ENCODE results near the gene PAK6.

PAK6 gene

DNA sequence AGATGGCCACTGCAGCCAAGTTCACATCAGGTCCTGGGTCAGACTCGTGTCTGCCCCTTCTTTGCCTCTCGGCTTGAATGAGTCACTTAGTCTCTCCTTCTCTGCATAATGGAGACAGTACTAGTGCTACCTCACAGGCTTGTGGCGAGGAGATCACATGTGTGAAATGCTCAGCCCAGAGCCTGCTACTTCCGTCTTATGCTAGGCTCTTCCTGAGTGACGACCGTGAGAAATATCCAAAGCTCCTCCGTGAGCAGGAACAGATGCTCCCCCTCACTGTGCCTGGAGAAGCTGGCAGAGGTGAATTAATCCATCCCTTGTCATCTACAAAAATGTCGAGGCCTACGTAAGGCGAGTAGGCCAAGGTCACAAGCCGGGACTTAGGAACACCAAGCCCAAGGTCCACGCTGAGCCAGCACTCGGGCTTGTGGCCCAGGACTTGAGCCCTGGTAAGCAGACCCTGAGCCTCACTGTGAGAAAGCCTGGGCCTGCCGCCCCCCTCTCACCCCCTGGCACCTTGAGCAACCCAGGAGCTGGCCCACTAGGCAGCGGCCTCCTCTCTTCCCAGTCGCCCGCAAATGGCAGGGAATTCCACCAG lies 17.9 kb downstream of the PAK6 start:
- no peak for DNase-seq

DNA sequence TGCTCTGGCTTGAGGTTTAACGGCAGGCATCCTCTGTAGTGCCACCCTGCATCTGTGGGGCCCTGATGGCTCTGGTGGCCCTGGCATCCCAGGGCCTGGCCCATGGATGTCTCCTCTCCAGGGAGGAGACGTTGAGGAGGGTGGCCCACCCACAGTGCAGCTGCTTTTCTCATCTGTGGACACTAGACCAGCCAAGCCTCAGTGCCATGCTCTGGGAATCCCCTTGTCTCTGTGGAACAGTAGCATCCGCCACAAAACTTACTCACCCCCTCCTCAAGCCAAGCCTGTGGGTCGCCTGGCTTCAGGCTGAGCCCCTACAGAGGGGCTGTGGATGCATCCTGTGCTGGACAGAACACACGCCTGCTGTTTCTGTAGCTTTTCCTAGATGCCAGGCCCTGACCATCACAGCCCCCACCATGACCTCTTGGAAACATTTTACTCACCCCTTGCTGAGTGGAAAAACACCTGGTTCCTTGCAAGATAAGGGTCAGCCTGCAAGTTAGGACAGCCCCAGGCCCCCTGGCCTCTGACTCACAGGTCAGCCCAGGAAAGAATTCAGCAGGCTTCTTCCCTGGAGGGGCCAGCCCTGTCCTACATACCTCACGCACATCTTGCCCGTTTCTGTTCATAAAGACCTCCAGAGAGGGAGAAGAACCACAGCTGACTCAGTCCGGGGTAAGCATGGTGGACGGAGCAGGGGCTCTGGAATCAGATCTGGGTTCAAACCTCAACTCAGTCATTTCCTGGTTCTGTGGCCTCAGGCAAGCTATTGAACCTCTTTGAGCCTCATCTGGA lies 19.0 kb downstream of the PAK6 start:
- no peak for DNase-seq

DNA sequence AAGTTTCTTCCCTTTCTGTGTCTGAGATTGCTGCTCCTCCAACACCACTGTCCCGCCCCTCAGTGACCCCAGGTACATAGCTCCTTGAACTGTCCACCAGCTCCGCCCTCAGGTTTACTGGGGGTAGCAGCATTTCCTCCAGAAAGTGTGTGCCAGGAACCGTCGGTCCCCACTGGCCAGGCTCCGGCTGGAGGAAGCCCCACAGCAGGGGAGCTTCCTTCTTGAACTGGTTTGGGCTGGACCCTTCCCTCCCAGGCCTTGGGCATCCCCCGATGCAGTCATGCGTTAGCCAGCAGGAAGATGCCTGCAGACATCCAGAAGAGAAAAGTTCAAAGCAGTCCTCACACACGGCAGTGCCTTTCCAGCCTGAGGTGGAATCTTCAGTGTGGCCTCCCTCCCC lies 19.7 kb downstream of the PAK6 start:
- no peak for DNase-seq

DNA sequence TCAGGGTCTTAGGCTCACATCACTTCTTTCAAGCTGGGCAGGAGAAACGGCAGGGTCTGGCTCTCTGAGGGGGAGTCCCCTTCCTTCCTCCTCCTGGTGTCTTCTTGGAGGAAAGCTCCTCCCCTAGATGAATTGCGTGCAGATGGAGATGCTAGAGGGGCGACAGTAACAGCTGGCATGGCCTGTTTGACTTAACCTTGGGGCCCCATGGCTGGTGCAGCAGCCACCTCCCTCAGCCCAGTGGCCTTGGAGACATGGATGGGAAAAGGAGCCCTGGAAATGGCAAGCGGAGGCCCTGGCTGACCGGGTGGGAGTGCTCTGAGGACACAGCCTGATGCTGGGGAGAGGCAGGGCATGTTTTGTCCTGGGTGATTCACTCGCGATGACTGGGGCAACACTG lies 20.2 kb downstream of the PAK6 start:
- DNase-seq: no peak

DNA sequence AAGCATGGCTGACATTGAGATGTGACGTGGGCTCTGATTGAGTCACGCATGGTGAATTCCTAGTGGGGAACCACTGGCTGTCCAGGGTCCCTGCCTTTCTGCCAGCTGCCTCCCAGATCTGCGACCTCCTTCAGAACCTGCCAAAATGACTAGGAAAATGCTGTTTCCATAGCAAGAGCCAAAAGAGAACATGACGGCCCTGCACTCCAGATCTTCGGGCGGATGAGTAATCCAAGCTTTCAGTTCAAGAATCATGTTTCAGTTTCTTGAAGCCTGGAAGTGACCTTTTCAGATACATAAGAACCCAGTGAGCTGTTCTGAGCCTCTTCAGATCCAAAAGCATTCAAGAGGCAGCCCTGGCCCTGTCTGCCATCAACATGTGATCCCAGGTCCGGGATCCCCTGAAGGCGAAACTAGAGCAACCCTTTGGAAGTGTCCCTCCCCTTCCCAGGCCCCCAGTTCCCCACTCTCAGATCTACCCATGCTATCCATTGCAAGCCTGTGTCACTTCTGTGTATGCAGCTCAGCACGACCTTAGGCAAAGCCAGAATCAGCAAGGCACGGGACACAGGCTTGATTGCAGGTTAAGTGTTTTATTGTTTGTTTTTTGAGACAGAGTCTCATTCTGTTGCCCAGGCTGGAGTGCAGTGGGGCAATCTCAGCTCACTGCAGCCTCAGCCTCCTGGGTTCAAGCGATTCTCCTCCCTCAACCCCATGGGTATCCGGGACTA lies 24.3 kb downstream of the PAK6 start:
- no peak for DNase-seq

DNA sequence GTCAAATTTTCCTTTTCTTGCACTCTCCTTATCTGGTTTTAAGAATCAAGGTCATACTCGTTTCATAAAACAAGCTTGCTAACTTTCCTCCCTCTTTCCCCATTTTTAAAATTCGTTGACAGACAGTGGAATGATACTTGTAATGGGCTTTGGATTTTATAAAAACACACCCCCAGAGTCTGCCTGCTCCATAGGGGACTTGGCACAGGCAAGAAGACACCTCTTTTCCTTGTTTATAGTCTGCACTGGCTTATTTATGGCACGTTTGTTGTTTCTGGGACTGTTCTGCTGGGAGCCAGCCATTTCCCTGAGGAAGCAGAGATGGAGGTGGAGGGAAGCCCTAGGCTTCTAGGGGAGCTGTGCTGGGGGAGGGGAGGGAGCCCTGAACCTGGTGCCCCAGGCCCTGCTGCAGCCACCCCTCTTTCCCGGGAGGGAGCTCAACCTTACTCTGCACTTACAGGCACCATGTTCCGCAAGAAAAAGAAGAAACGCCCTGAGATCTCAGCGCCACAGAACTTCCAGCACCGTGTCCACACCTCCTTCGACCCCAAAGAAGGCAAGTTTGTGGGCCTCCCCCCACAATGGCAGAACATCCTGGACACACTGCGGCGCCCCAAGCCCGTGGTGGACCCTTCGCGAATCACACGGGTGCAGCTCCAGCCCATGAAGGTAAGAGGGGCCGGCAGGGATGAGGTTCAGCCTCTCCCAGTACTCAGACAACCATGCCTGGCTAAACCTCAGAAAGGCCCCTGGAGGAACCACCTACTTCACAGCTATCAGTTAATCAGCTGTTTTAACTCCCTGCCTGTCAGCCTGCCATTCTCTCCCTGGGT lies 25.7 kb downstream of the PAK6 start:
- no peak for DNase-seq

DNA sequence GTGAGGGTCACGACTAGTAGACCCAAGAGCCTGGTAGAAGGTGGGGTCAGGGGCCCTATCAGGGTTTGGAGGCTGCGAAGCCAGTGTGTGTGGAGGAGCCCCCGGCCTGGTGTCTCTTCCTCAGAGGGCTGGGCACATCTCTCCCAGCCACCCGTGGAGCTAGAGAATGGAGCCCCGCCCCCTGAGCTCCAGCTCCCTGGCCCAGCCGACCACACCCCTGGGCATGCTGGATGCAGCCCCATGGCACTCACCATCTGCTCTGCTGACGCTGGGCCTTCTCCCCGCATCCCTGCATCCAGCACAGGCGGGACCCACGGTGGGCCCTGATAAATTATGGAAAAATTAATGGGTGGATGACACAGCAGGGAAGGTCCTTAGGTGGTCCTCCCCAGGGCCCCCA lies 26.5 kb downstream of the PAK6 start:
- no peak for DNase-seq

DNA sequence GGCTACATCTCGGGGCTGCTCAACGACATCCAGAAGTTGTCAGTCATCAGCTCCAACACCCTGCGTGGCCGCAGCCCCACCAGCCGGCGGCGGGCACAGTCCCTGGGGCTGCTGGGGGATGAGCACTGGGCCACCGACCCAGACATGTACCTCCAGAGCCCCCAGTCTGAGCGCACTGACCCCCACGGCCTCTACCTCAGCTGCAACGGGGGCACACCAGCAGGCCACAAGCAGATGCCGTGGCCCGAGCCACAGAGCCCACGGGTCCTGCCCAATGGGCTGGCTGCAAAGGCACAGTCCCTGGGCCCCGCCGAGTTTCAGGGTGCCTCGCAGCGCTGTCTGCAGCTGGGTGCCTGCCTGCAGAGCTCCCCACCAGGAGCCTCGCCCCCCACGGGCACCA lies 27.0 kb downstream of the PAK6 start:
- no peak for DNase-seq

DNA sequence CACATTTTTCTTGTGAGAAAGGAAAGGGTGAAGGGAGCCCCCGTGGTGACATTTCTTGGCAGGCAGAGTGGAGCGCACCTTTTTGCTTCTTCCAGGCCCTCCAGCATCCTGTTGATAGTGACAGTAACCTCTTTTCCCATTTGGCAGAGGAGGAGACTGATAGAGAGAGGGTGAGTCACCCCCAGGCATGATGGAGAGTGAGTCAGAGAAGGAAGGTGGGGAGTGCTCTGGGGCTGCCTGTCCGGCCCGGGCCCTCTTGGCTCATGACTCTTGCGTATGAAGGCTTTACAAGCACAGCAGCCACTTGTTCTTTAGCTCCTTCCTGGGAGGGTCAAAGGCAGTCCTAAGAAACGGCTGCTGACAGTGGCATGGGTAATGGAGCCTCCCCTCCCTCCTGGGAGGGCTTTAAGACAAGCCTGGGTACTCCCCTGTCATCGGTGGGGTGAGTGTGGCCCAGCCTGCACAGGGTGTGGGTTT lies 28.0 kb downstream of the PAK6 start:
- no peak for DNase-seq

DNA sequence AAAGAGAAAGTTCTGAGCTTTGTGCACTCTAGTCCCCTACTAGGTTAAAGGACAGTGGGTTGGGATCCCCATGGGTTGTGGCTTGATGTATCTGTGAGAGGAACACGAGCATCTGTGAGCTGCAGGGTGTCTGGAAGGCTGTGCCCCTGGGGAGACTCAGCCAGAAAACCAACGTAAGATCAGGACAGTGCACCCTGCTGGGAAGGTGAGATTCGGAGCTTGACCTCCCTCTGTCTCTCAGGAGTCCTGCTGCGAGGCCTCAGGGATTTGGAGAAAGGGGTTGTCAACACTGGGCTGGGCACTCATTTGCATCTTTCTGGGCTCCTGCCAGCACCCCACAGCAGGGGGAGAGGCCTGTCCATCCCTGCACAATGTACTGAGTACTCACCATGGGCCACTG lies 28.8 kb downstream of the PAK6 start:
- no peak for DNase-seq

DNA sequence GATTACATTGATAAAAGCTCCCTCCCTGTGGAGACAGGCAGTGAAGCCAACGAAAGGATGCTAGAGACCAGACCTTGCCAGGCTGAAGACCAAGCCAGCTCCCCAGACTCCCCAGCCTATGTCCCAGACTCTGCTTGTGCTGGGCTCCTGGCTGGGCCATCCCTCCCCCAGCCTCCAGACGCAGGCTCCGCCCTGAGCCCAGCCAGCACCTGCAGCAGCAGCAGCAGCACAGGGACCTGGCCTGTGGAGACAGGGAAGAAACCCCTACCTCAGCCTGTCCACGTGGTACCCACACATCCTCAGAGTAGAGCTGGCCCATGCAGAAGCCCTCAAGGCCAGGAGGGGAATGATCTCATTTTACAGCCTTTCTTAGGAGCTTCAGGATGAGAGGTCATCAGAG lies 30.7 kb downstream of the PAK6 start:
- no peak for DNase-seq

DNA sequence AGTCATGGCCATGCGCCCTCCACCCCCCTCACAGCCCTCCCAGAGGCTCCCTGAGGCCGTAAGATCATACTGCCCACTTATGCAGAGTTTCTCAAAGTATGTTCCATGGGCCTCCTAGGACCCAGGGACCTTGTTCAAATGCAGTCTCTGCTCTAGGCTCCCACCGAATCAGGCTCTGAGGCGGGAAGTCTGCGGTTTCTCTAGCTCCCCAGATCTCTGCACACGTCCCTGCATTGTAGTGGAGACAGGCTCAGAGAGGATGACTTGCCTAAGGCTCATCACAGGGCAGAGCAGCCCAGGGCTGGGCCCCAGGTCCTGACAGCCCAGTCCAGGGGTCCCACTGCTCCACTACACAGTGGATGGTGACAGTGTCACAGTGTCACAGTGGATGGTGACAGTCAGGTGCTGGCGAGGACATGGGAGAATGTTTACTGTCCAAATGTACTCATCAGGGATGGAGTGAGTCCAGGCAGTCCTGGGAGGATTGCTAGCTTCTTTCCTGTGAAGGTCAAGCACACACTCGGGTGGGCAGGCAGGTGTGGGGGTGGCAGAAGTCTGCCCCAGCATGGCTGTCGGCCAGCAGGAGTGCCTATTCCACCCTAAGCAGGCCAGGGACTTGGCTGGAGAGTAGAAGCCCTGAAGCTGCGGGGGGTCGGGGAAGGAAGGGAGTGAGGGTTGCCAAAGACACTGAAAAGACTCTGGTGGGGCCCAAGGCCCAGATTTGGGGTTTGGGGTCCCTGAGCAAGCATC lies 31.6 kb downstream of the PAK6 start:
- DNase-seq: no peak

DNA sequence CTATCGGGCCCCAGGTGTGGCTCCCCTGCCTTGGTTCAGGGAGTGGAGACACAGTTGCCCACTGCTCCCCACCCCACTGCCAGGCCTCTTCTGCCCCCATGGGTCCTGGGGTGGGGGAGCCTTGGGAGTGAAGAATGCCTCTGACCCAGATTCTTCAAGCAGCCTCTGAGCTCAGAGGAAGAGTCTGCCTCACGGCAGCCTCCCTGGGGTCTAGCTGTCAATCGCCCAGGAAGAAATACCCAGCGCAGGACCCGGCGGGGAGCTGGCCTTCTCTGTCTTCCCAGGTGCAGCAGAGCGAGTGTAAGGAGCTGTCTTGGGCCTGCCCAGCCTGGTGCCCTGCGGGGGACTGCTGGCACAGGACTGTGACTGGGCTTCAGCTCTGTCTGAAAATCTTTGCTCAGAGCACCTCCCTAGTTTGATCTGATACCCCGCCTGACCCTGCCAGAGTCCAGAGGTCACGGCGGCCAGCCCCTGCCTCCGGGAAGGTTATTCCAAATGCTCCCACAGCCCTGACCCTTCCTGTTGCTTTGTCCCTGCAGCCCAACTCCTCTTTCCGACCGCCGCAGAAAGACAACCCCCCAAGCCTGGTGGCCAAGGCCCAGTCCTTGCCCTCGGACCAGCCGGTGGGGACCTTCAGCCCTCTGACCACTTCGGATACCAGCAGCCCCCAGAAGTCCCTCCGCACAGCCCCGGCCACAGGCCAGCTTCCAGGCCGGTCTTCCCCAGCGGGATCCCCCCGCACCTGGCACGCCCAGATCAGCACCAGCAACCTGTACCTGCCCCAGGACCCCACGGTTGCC lies 33.0 kb downstream of the PAK6 start:
- no peak for DNase-seq

DNA sequence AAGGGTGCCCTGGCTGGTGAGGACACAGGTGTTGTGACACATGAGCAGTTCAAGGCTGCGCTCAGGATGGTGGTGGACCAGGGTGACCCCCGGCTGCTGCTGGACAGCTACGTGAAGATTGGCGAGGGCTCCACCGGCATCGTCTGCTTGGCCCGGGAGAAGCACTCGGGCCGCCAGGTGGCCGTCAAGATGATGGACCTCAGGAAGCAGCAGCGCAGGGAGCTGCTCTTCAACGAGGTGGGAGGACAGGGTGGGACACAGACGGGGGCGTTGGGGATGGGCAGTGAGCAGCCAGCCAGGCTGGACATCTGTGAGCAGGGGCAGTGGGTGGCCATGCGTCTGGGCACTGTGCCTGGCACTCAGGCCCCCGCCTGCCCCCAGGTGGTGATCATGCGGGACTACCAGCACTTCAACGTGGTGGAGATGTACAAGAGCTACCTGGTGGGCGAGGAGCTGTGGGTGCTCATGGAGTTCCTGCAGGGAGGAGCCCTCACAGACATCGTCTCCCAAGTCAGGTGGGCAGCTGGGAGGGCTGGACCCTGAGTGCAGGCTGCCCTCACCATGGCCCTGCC lies 33.7 kb downstream of the PAK6 start:
- peak in 1 of 3 experiments; percentile 2 for DNase-seq

DNA sequence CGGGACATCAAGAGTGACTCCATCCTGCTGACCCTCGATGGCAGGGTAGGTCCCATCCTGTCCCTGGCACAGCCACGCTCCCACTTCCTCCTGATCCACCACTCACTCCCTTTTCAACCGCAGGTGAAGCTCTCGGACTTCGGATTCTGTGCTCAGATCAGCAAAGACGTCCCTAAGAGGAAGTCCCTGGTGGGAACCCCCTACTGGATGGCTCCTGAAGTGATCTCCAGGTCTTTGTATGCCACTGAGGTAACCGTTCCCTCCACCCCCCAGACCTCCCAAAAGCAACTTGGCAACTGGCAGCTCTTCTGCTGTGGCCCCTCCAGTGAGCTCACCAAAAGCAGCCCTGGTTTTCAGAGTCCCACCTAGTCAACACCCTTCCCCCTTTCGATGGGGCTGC lies 34.6 kb downstream of the PAK6 start:
- DNase-seq: no peak

DNA sequence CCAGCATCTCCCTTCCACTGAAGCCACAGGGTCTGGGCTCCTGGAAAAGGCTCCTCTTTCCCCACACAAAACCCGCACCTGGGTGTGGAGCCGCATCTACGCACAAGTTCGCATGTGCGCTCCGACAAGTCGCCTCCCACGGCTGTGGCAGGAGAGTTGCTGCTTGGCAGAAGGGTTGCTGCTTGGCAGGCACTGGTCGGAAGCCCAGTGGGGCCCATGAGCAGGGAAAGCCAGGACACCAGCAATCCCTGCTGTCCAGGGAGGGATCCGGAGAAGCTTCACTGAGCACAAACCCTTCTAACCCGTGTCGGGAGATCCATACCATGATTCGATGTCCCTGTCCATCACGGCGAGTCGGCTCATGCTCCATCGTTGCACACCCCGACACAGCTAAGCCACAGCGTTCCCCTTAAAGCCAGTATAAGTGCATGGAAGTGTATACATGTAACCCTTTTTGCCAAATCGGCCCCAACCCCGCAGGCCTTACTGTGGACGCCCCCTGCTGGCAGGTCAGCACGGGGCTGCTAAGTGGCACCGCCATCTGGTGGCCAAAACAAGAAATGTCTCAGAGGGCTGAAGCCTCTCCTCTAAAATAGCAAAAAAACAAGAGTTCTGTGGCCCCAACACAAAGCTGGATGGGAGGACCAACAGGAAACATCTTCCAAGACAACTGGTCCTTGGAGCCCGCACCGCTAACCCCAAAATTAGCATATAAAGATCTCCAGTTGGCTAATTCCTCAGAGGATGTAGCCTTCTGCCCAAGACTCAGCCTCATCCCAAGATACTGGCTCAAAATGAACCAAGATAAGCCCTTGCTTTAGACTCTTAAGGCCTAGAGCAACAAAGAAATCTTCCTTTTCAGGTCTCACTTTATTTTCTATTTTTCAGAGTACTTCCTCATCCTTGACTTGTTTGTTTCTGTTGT lies 35.7 kb downstream of the PAK6 start:
- peak; percentile 36 to 72 (median 61) for DNase-seq

DNA sequence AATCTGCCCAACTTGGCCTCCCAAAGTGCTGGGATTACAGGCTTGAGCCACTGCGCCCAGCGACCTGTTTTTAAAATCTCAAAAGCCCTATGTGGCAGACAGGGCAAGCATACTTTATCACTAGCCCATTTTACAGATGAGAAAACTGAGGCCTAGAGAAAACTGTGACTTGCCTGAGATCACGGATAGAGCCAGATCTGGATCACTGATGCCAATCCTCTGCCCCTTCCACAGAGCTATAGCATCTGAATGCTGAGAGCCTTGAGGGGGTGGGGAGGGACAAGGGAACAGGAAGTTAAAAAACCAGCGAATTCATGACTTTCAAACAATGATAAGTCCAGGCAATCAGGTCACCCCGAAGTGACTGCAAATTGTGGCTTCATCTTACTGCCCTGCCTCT lies 36.7 kb downstream of the PAK6 start:
- no peak for DNase-seq

DNA sequence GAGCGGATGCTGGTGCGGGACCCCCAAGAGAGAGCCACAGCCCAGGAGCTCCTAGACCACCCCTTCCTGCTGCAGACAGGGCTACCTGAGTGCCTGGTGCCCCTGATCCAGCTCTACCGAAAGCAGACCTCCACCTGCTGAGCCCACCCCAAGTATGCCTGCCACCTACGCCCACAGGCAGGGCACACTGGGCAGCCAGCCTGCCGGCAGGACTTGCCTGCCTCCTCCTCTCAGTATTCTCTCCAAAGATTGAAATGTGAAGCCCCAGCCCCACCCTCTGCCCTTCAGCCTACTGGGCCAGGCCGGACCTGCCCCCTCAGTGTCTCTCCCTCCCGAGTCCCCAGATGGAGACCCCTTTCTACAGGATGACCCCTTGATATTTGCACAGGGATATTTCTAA lies 37.1 kb downstream of the PAK6 start:
- DNase-seq: no peak

DNA sequence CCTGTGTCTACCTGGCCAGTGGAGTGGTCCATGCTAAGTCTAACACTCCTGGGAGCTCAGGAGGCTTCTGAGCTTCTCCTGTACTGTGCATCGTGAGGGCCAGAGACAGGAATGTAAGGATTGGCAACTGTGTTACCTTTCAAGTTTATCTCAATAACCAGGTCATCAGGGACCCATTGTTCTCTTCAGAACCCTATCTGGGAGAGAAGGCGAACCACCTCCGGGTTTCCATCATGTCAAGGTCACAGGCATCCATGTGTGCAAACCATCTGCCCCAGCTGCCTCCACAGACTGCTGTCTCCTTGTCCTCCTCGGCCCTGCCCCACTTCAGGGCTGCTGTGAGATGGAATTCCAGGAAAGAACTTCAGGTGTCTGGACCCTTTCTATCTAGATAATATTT lies 38.1 kb downstream of the PAK6 start:
- DNase-seq: no peak

DNA sequence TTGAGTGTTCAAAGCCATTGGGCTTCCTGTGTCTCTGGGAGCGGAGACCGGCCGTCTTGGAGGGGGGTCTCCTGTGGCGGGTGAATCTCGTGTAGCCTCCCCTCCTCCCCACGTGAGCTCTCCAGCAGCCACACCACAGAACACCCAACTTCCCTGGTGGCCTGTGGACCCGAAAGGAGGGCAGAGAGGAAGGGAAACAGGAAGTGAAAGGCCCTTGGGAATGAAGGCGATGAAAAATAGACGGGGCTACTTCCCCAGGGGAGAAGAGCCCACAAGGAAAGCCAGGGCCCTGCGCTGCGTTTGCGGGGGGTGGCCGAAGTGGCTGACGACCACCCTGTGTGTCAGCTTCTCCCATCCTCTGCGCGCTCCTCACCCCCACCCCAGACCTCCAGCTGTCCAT lies 38.6 kb downstream of the PAK6 start:
- no peak for DNase-seq
